ENCODE results near the gene CORO6. TPM values are rescaled to one million over a fixed set of nuclear protein-coding genes. Genes with fewer than 3 reads are reported as not detected.

Gene CORO6
- total RNA-seq, 4 donors from 2014 or later: 12.2 to 37.4 (median 13.9) TPM

- H3K4me1 ChIP-seq: peaks cover 48 to 70% (median 59%) of the 10 kb centered on the region in 4 donors
- H3K4me3 ChIP-seq: peak overlapping the region in 3 of 4 donors; percentile 14 to 51 (median 34)
- WGBS, 2 donors (ENCODE audit: low coverage in 1 of 2): 42 to 64% methylated on average over 4 to 22 of the region's 22 CpGs
- no peak for DNase-seq
- in situ Hi-C loops (cut with MboI; ENCODE audit: low pct_ligation_motif_present in 1 of 4, low pct_unique_long_range_greater_than_20kb in 1 of 4, low sequenced_read_pairs in 3 of 4): loop anchor here in 1 of 4 donors (25.0 kb wide), 1 partner anchor 319 kb away; the partner anchor contains the start of genes EFCAB5 and SSH2
- peaks cover 18% of the 10 kb centered on the region for H3K27me3 ChIP-seq
- TF ChIP-seq EP300 (IDR thresholded peaks at IDR 0.05; ENCODE audit: low read depth) (no peak), POLR2AphosphoS5 (IDR thresholded peaks at IDR 0.05) (peak in 1 of 3 donors; percentile 1), POLR2A (IDR thresholded peaks at IDR 0.05) (no peak)
- TF ChIP-seq, protein P1, sequence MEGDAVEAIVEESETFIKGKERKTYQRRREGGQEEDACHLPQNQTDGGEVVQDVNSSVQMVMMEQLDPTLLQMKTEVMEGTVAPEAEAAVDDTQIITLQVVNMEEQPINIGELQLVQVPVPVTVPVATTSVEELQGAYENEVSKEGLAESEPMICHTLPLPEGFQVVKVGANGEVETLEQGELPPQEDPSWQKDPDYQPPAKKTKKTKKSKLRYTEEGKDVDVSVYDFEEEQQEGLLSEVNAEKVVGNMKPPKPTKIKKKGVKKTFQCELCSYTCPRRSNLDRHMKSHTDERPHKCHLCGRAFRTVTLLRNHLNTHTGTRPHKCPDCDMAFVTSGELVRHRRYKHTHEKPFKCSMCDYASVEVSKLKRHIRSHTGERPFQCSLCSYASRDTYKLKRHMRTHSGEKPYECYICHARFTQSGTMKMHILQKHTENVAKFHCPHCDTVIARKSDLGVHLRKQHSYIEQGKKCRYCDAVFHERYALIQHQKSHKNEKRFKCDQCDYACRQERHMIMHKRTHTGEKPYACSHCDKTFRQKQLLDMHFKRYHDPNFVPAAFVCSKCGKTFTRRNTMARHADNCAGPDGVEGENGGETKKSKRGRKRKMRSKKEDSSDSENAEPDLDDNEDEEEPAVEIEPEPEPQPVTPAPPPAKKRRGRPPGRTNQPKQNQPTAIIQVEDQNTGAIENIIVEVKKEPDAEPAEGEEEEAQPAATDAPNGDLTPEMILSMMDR (IDR thresholded peaks at IDR 0.05): no peak
- no peaks in the 10 kb centered on the region for H3K36me3 ChIP-seq
- H3K27ac ChIP-seq: peak overlapping the region in 3 of 4 donors; percentile 55 to 66 (median 61)
- intact Hi-C loops (cut with DNase I; ENCODE audit: low total_unique reads): no loop called here
- H3K9me3 ChIP-seq: no peaks in the 10 kb centered on the region
Observed at GRCh38 chr17:29618272-29619065, 4.2 kb downstream of the CORO6 start.

- Histone ChIP-seq H3K4me3 (peak overlapping the region; percentile 14 to 51 (median 28)), H3K27me3 (peaks cover 18% of the 10 kb centered on the region), H3K27ac (peak overlapping the region; percentile 23 to 66 (median 58)), H3K36me3 (no peaks in the 10 kb centered on the region), H3K4me1 (peaks cover 45 to 72% (median 62%) of the 10 kb centered on the region in 4 donors), H3K9me3 (no peaks in the 10 kb centered on the region)
- intact Hi-C loops (cut with DNase I; ENCODE audit: low total_unique reads) (no loop called here), in situ Hi-C loops (cut with MboI; ENCODE audit: low pct_ligation_motif_present in 1 of 4, low pct_unique_long_range_greater_than_20kb in 1 of 4, low sequenced_read_pairs in 3 of 4) (loop anchor here in 1 of 4 donors (25.0 kb wide), 1 partner anchor 320 kb away; the partner anchor contains the start of genes EFCAB5 and SSH2)
- 0 to 3% methylated on average over 3 to 45 of the region's 68 CpGs for WGBS, 2 donors (ENCODE audit: low coverage in 1 of 2)
- DNase-seq: peak; percentile 89
- TF ChIP-seq, protein P1 (IDR thresholded peaks at IDR 0.05): peak; percentile 57 to 77 (median 67)
- peak in 1 of 3 donors; percentile 8 for TF ChIP-seq POLR2AphosphoS5 (IDR thresholded peaks at IDR 0.05)
- TF ChIP-seq EP300 (IDR thresholded peaks at IDR 0.05; ENCODE audit: low read depth): no peak
Observed at GRCh38 chr17:29617481-29618271, 5.0 kb downstream of the CORO6 start.

- WGBS, 2 donors (ENCODE audit: low coverage in 1 of 2): 2 to 5% methylated on average over 4 to 6 of the region's 16 CpGs
- in situ Hi-C loops (cut with MboI; ENCODE audit: low pct_ligation_motif_present in 1 of 4, low pct_unique_long_range_greater_than_20kb in 1 of 4, low sequenced_read_pairs in 3 of 4): loop anchor here in 1 of 4 donors (25.0 kb wide), 1 partner anchor 320 kb away; the partner anchor contains the start of genes EFCAB5 and SSH2
- H3K36me3 ChIP-seq: no peaks in the 10 kb centered on the region
- DNase-seq: peak; percentile 90
- TF ChIP-seq EP300 (IDR thresholded peaks at IDR 0.05; ENCODE audit: low read depth): no peak
- TF ChIP-seq, protein P1 (IDR thresholded peaks at IDR 0.05): peak; percentile 57 to 85 (median 59)
- peak; percentile 42 to 64 (median 47) for TF ChIP-seq POLR2AphosphoS5 (IDR thresholded peaks at IDR 0.05)
- peak; percentile 38 for TF ChIP-seq POLR2A (IDR thresholded peaks at IDR 0.05)
- intact Hi-C loops (cut with DNase I; ENCODE audit: low total_unique reads): no loop called here
- H3K27me3 ChIP-seq: peaks cover 18% of the 10 kb centered on the region
- peaks cover 45 to 66% (median 57%) of the 10 kb centered on the region in 4 donors for H3K4me1 ChIP-seq
- H3K4me3 ChIP-seq: peak overlapping the region in 3 of 4 donors; percentile 14 to 51 (median 34)
- peak overlapping the region in 2 of 4 donors; percentile 55 to 66 for H3K27ac ChIP-seq
- no peaks in the 10 kb centered on the region for H3K9me3 ChIP-seq
Observed at GRCh38 chr17:29617125-29617480, 5.6 kb downstream of the CORO6 start.

All from transverse colon (tissue), 4 donors.